GM18867 (cell line): ENCODE results near the gene DLGAP1.
"Not testable (repeated sequence)": the region's sequence is repeated elsewhere in the genome, so short reads cannot be mapped to it uniquely, and the experiment has no call there.

Source experiments
- ATAC-seq: cut with Tn5 transposase; IDR thresholded peaks from one replicate; pipeline ENCODE4 v1.9.1; 2021; ENCODE audit warnings: mild to moderate bottlenecking, moderate library complexity; ENCODE audit not compliant: unreplicated experiment

Gene DLGAP1

GRCh38 chr18:4293337-4293736 is 161.8 kb downstream of the DLGAP1 start:
- peak; percentile 95 for ATAC-seq

- no peak for ATAC-seq
These were observed 162.4 kb downstream of the DLGAP1 start for GRCh38 chr18:4292696-4293095.

GRCh38 chr18:4287340-4287739 is 167.8 kb downstream of the DLGAP1 start:
- not testable (repeated sequence) for ATAC-seq

- no peak for ATAC-seq
These were observed 168.9 kb downstream of the DLGAP1 start for GRCh38 chr18:4286256-4286655.

GRCh38 chr18:4285525-4285924 is 169.6 kb downstream of the DLGAP1 start:
- no peak for ATAC-seq

GRCh38 chr18:4284528-4284927 is 170.6 kb downstream of the DLGAP1 start:
- no peak for ATAC-seq

- no peak for ATAC-seq
These were observed 171.3 kb downstream of the DLGAP1 start for GRCh38 chr18:4283746-4284291.

GRCh38 chr18:4282954-4283353 is 172.2 kb downstream of the DLGAP1 start:
- no peak for ATAC-seq

GRCh38 chr18:4276953-4277585 is 178.0 kb downstream of the DLGAP1 start:
- peak; percentile 97 for ATAC-seq

- ATAC-seq: no peak
These were observed 183.2 kb downstream of the DLGAP1 start for GRCh38 chr18:4271952-4272351.

- ATAC-seq: no peak
These were observed 184.1 kb downstream of the DLGAP1 start for GRCh38 chr18:4270988-4271387.

GRCh38 chr18:4270016-4270415 is 185.1 kb downstream of the DLGAP1 start:
- peak; percentile 83 for ATAC-seq

- ATAC-seq: no peak
These were observed 187.5 kb downstream of the DLGAP1 start for GRCh38 chr18:4267641-4268040.

GRCh38 chr18:4264347-4264791 is 190.7 kb downstream of the DLGAP1 start:
- no peak for ATAC-seq

- ATAC-seq: peak; percentile 77
These were observed 195.0 kb downstream of the DLGAP1 start for GRCh38 chr18:4260107-4260506.

- ATAC-seq: no peak
These were observed 198.2 kb downstream of the DLGAP1 start for GRCh38 chr18:4256766-4257417.

GRCh38 chr18:4254840-4255239 is 200.3 kb downstream of the DLGAP1 start:
- no peak for ATAC-seq

GRCh38 chr18:4252829-4253228 is 202.3 kb downstream of the DLGAP1 start:
- ATAC-seq: no peak

- peak; percentile 75 for ATAC-seq
These were observed 203.2 kb downstream of the DLGAP1 start for GRCh38 chr18:4251873-4252272.

GRCh38 chr18:4251206-4251605 is 203.9 kb downstream of the DLGAP1 start:
- ATAC-seq: no peak

GRCh38 chr18:4250141-4250540 is 205.0 kb downstream of the DLGAP1 start:
- ATAC-seq: peak; percentile 63

- ATAC-seq: no peak
These were observed 206.4 kb downstream of the DLGAP1 start for GRCh38 chr18:4248686-4249085.
